NOMO-1 (cell line): ENCODE results near the gene GPNMB.
A peak's percentile ranks its signal among the peaks of the same experiment; 100 is the strongest.
"Not testable (repeated sequence)": the region's sequence is repeated elsewhere in the genome, so short reads cannot be mapped to it uniquely, and the experiment has no call there.

Experiments
- DNase-seq, 2 experiments: peaks; one replicate each; lab custom pipeline; 2025; ENCODE audit not compliant: unreplicated experiment in 2 of 2; lab: John Stamatoyannopoulos, UW

Gene GPNMB

GRCh38 chr7:23298141-23298881 lies 51.7 kb downstream of the GPNMB start:
- DNase-seq, result no peak

- DNase-seq, result peak; percentile 96 to 97
Measured at GRCh38 chr7:23298885-23299769, 52.6 kb downstream of the GPNMB start, which contains the start of gene MALSU1. Gene MALSU1, plus strand, starts transcription at chr7:23299339. Its CDS starts 14 bp downstream, at chr7:23299353.

- no peak for DNase-seq
Measured at GRCh38 chr7:23299770-23300300, 53.3 kb downstream of the GPNMB start.

- no peak for DNase-seq
Measured at GRCh38 chr7:23306936-23307521, 60.5 kb downstream of the GPNMB start.

GRCh38 chr7:23308754-23309153 lies 62.2 kb downstream of the GPNMB start:
- DNase-seq, result no peak

- not testable (repeated sequence) for DNase-seq
Measured at GRCh38 chr7:23312141-23312540, 65.6 kb downstream of the GPNMB start.

GRCh38 chr7:23315366-23315765 lies 68.8 kb downstream of the GPNMB start:
- no peak for DNase-seq
